Measurements from ENCODE around the gene LBH.
A peak's percentile ranks its signal among the peaks of the same experiment; 100 is the strongest.

LBH gene

GRCh38 chr2:30226144-30227032 lies 4.9 kb upstream of the LBH start:
- Histone ChIP-seq H3K4me3 (ENCODE audit: low read depth, low read length) (no peak overlapping the region), H3K9ac (ENCODE audit: low read depth, low read length) (no peak overlapping the region), H3K4me1 (ENCODE audit: control insufficient read depth, insufficient read depth, low read length) (peaks cover 7% of the 10 kb centered on the region), H3K9me3 (ENCODE audit: control insufficient read depth, insufficient read depth, low read length) (no peaks in the 10 kb centered on the region), H3K27me3 (ENCODE audit: control insufficient read depth, insufficient read depth, low read length) (peaks cover 26% of the 10 kb centered on the region), H3K27ac (ENCODE audit: low read depth, low read length) (no peak overlapping the region), H3K36me3 (ENCODE audit: control insufficient read depth, insufficient read depth, low read length) (no peaks in the 10 kb centered on the region)

- H3K9ac ChIP-seq (ENCODE audit: low read depth, low read length): no peak overlapping the region
- H3K9me3 ChIP-seq (ENCODE audit: control insufficient read depth, insufficient read depth, low read length): no peaks in the 10 kb centered on the region
- H3K4me1 ChIP-seq (ENCODE audit: control insufficient read depth, insufficient read depth, low read length): peaks cover 20% of the 10 kb centered on the region
- H3K36me3 ChIP-seq (ENCODE audit: control insufficient read depth, insufficient read depth, low read length): peaks cover 3% of the 10 kb centered on the region; the same call in 1 of the 2 replicates
- H3K27me3 ChIP-seq (ENCODE audit: control insufficient read depth, insufficient read depth, low read length): peaks cover 35% of the 10 kb centered on the region
- H3K27ac ChIP-seq (ENCODE audit: low read depth, low read length): no peak overlapping the region
- H3K4me3 ChIP-seq (ENCODE audit: low read depth, low read length): no peak overlapping the region
Measured at GRCh38 chr2:30229596-30229995, 1.7 kb upstream of the LBH start.

GRCh38 chr2:30230497-30231211 lies 680 bp upstream of the LBH start:
- Histone ChIP-seq H3K27ac (ENCODE audit: low read depth, low read length) (no peak overlapping the region), H3K9me3 (ENCODE audit: control insufficient read depth, insufficient read depth, low read length) (no peaks in the 10 kb centered on the region), H3K36me3 (ENCODE audit: control insufficient read depth, insufficient read depth, low read length) (peaks cover 12% of the 10 kb centered on the region), H3K4me3 (ENCODE audit: low read depth, low read length) (peak overlapping the region; percentile 74), H3K9ac (ENCODE audit: low read depth, low read length) (no peak overlapping the region), H3K4me1 (ENCODE audit: control insufficient read depth, insufficient read depth, low read length) (peaks cover 14% of the 10 kb centered on the region), H3K27me3 (ENCODE audit: control insufficient read depth, insufficient read depth, low read length) (peaks cover 35% of the 10 kb centered on the region)

- H3K4me1 ChIP-seq (ENCODE audit: control insufficient read depth, insufficient read depth, low read length): peaks cover 14% of the 10 kb centered on the region
Measured at GRCh38 chr2:30231996-30232800, 864 bp downstream of the LBH start.

GRCh38 chr2:30232801-30233130 lies 1.4 kb downstream of the LBH start:
- Histone ChIP-seq H3K27me3 (ENCODE audit: control insufficient read depth, insufficient read depth, low read length) (peaks cover 35% of the 10 kb centered on the region), H3K27ac (ENCODE audit: low read depth, low read length) (peak overlapping the region; percentile 63), H3K9ac (ENCODE audit: low read depth, low read length) (peak overlapping the region; percentile 62)

More at GRCh38 chr2:30231996-30232800, 864 bp downstream of the LBH start:
- Histone ChIP-seq H3K4me3 (ENCODE audit: low read depth, low read length) (peak overlapping the region; percentile 74), H3K27ac (ENCODE audit: low read depth, low read length) (peak overlapping the region; percentile 63), H3K9ac (ENCODE audit: low read depth, low read length) (peak overlapping the region; percentile 62), H3K9me3 (ENCODE audit: control insufficient read depth, insufficient read depth, low read length) (no peaks in the 10 kb centered on the region), H3K27me3 (ENCODE audit: control insufficient read depth, insufficient read depth, low read length) (peaks cover 35% of the 10 kb centered on the region), H3K36me3 (ENCODE audit: control insufficient read depth, insufficient read depth, low read length) (peaks cover 26% of the 10 kb centered on the region)

GRCh38 chr2:30233271-30234009 lies 2.1 kb downstream of the LBH start:
- Histone ChIP-seq H3K4me1 (ENCODE audit: control insufficient read depth, insufficient read depth, low read length) (peaks cover 14% of the 10 kb centered on the region), H3K9me3 (ENCODE audit: control insufficient read depth, insufficient read depth, low read length) (no peaks in the 10 kb centered on the region), H3K9ac (ENCODE audit: low read depth, low read length) (no peak overlapping the region), H3K4me3 (ENCODE audit: low read depth, low read length) (peak overlapping the region; percentile 74), H3K36me3 (ENCODE audit: control insufficient read depth, insufficient read depth, low read length) (peaks cover 31% of the 10 kb centered on the region), H3K27ac (ENCODE audit: low read depth, low read length) (no peak overlapping the region), H3K27me3 (ENCODE audit: control insufficient read depth, insufficient read depth, low read length) (peaks cover 32% of the 10 kb centered on the region)

More at GRCh38 chr2:30232801-30233130, 1.4 kb downstream of the LBH start:
- Histone ChIP-seq H3K36me3 (ENCODE audit: control insufficient read depth, insufficient read depth, low read length) (peaks cover 27% of the 10 kb centered on the region), H3K9me3 (ENCODE audit: control insufficient read depth, insufficient read depth, low read length) (no peaks in the 10 kb centered on the region), H3K4me1 (ENCODE audit: control insufficient read depth, insufficient read depth, low read length) (peaks cover 14% of the 10 kb centered on the region), H3K4me3 (ENCODE audit: low read depth, low read length) (peak overlapping the region; percentile 74)

GRCh38 chr2:30234180-30234971 lies 3.0 kb downstream of the LBH start:
- Histone ChIP-seq H3K27me3 (ENCODE audit: control insufficient read depth, insufficient read depth, low read length) (peaks cover 29% of the 10 kb centered on the region), H3K4me1 (ENCODE audit: control insufficient read depth, insufficient read depth, low read length) (peaks cover 14% of the 10 kb centered on the region), H3K4me3 (ENCODE audit: low read depth, low read length) (no peak overlapping the region), H3K27ac (ENCODE audit: low read depth, low read length) (no peak overlapping the region), H3K36me3 (ENCODE audit: control insufficient read depth, insufficient read depth, low read length) (peaks cover 31% of the 10 kb centered on the region), H3K9ac (ENCODE audit: low read depth, low read length) (no peak overlapping the region), H3K9me3 (ENCODE audit: control insufficient read depth, insufficient read depth, low read length) (no peaks in the 10 kb centered on the region)

GRCh38 chr2:30235008-30235655 lies 3.8 kb downstream of the LBH start:
- Histone ChIP-seq H3K4me3 (ENCODE audit: low read depth, low read length) (no peak overlapping the region), H3K4me1 (ENCODE audit: control insufficient read depth, insufficient read depth, low read length) (peaks cover 14% of the 10 kb centered on the region), H3K36me3 (ENCODE audit: control insufficient read depth, insufficient read depth, low read length) (peaks cover 31% of the 10 kb centered on the region)

GRCh38 chr2:30235859-30236535 lies 4.7 kb downstream of the LBH start:
- no peak overlapping the region for H3K9ac ChIP-seq (ENCODE audit: low read depth, low read length)
- H3K36me3 ChIP-seq (ENCODE audit: control insufficient read depth, insufficient read depth, low read length): peaks cover 33% of the 10 kb centered on the region
- H3K9me3 ChIP-seq (ENCODE audit: control insufficient read depth, insufficient read depth, low read length): no peaks in the 10 kb centered on the region
- H3K27ac ChIP-seq (ENCODE audit: low read depth, low read length): no peak overlapping the region
- H3K4me1 ChIP-seq (ENCODE audit: control insufficient read depth, insufficient read depth, low read length): peaks cover 14% of the 10 kb centered on the region
- H3K27me3 ChIP-seq (ENCODE audit: control insufficient read depth, insufficient read depth, low read length): peaks cover 13% of the 10 kb centered on the region; the same call in 1 of the 2 replicates
- H3K4me3 ChIP-seq (ENCODE audit: low read depth, low read length): no peak overlapping the region

More at GRCh38 chr2:30235008-30235655, 3.8 kb downstream of the LBH start:
- Histone ChIP-seq H3K9me3 (ENCODE audit: control insufficient read depth, insufficient read depth, low read length) (no peaks in the 10 kb centered on the region), H3K27me3 (ENCODE audit: control insufficient read depth, insufficient read depth, low read length) (peaks cover 22% of the 10 kb centered on the region), H3K9ac (ENCODE audit: low read depth, low read length) (no peak overlapping the region), H3K27ac (ENCODE audit: low read depth, low read length) (no peak overlapping the region)
